Glomerular visceral epithelial cell (primary cell): ENCODE data around the gene SLC9A5.

ENCODE experiments used
- DNase-seq: peaks from one replicate; pipeline ENCODE4 v3.0.0-alpha.2; 2016; ENCODE audit errors: extremely low spot score

SLC9A5 gene

GRCh38 chr16:67311607-67312488 is 63.1 kb downstream of the SLC9A5 start:
- DNase-seq, result peak; percentile 94

- DNase-seq, result no peak
Observed at GRCh38 chr16:67312719-67313118, 63.9 kb downstream of the SLC9A5 start.

GRCh38 chr16:67317853-67318252 is 69.1 kb downstream of the SLC9A5 start:
- DNase-seq, result no peak
